ENCODE results near the gene ZCCHC3. TPM values are rescaled to one million over a fixed set of nuclear protein-coding genes. Genes with fewer than 3 reads are reported as not detected.

Gene ZCCHC3
- total RNA-seq, 2 experiments from 2014 or later, result 26.4 to 27.1 TPM

- ChIA-PET POLR2A (no interaction called here), CTCF (interaction anchor here (0.6 kb wide), 1 partner anchor 17 kb away, joined by 4 read pairs; no protein-coding TSS in a partner anchor)
- Mint-ChIP-seq H3K4me1 (peaks cover 11% of the 10 kb centered on the region), H3K9me3 (no peaks in the 10 kb centered on the region), H3K27ac (no peak overlapping the region), H3K36me3 (ENCODE audit: low read depth) (peaks cover under 1% of the 10 kb centered on the region), H3K4me3 (no peak overlapping the region), H3K27me3 (peaks cover 2% of the 10 kb centered on the region)
- DNase-seq, result no peak
Observed at GRCh38 chr20:271069-271468, 26.3 kb upstream of the ZCCHC3 start.

GRCh38 chr20:271528-271927, 25.8 kb upstream of the ZCCHC3 start:
- Mint-ChIP-seq H3K27me3 (no peaks in the 10 kb centered on the region), H3K4me3 (no peak overlapping the region), H3K4me1 (peaks cover 7% of the 10 kb centered on the region), H3K36me3 (ENCODE audit: low read depth) (peaks cover 3% of the 10 kb centered on the region), H3K9me3 (no peaks in the 10 kb centered on the region), H3K27ac (no peak overlapping the region)
- no peak for DNase-seq
- ChIA-PET CTCF (interaction anchor here (0.6 kb wide), 1 partner anchor 18 kb away, joined by 4 read pairs; no protein-coding TSS in a partner anchor), POLR2A (no interaction called here)

GRCh38 chr20:272718-273117, 24.7 kb upstream of the ZCCHC3 start:
- Mint-ChIP-seq H3K36me3 (ENCODE audit: low read depth) (peaks cover 3% of the 10 kb centered on the region), H3K27ac (no peak overlapping the region), H3K9me3 (no peaks in the 10 kb centered on the region), H3K4me1 (no peaks in the 10 kb centered on the region), H3K27me3 (no peaks in the 10 kb centered on the region), H3K4me3 (no peak overlapping the region)
- no peak for DNase-seq
- CTCF ChIA-PET, result no interaction called here
- POLR2A ChIA-PET, result no interaction called here

GRCh38 chr20:273884-274283, 23.5 kb upstream of the ZCCHC3 start:
- POLR2A ChIA-PET, result no interaction called here
- CTCF ChIA-PET, result no interaction called here

GRCh38 chr20:275791-276190, 21.6 kb upstream of the ZCCHC3 start:
- Mint-ChIP-seq H3K27ac (no peak overlapping the region), H3K4me3 (no peak overlapping the region), H3K36me3 (ENCODE audit: low read depth) (peaks cover 8% of the 10 kb centered on the region), H3K4me1 (no peaks in the 10 kb centered on the region), H3K27me3 (no peaks in the 10 kb centered on the region), H3K9me3 (no peaks in the 10 kb centered on the region)
- ChIA-PET POLR2A (no interaction called here), CTCF (interaction anchor here (1.1 kb wide), 1 partner anchor 10 kb away, joined by 3 read pairs; no protein-coding TSS in a partner anchor)
- no peak for DNase-seq

More at GRCh38 chr20:273884-274283, 23.5 kb upstream of the ZCCHC3 start:
- Mint-ChIP-seq H3K4me3 (no peak overlapping the region), H3K4me1 (no peaks in the 10 kb centered on the region), H3K27me3 (no peaks in the 10 kb centered on the region), H3K36me3 (ENCODE audit: low read depth) (peaks cover 8% of the 10 kb centered on the region), H3K27ac (no peak overlapping the region), H3K9me3 (no peaks in the 10 kb centered on the region)
- no peak for DNase-seq

- Mint-ChIP-seq H3K27me3 (no peaks in the 10 kb centered on the region), H3K27ac (no peak overlapping the region), H3K9me3 (no peaks in the 10 kb centered on the region), H3K36me3 (ENCODE audit: low read depth) (peaks cover 8% of the 10 kb centered on the region), H3K4me3 (no peak overlapping the region), H3K4me1 (no peaks in the 10 kb centered on the region)
- ChIA-PET CTCF (interaction anchor here (1.1 kb wide), 1 partner anchor 11 kb away, joined by 3 read pairs; no protein-coding TSS in a partner anchor), POLR2A (no interaction called here)
- no peak for DNase-seq
Observed at GRCh38 chr20:276620-277495, 20.5 kb upstream of the ZCCHC3 start.

- Mint-ChIP-seq H3K4me1 (no peaks in the 10 kb centered on the region), H3K27me3 (no peaks in the 10 kb centered on the region), H3K27ac (no peak overlapping the region), H3K9me3 (no peaks in the 10 kb centered on the region), H3K36me3 (ENCODE audit: low read depth) (peaks cover 8% of the 10 kb centered on the region), H3K4me3 (no peak overlapping the region)
- CTCF ChIA-PET, result no interaction called here
- DNase-seq, result no peak
- POLR2A ChIA-PET, result no interaction called here
Observed at GRCh38 chr20:277496-277781, 19.9 kb upstream of the ZCCHC3 start.

- CTCF ChIA-PET, result no interaction called here
- no peaks in the 10 kb centered on the region for H3K9me3 Mint-ChIP-seq
- no peak overlapping the region for H3K4me3 Mint-ChIP-seq
- DNase-seq, result no peak
- H3K36me3 Mint-ChIP-seq (ENCODE audit: low read depth), result peaks cover 8% of the 10 kb centered on the region
- POLR2A ChIA-PET, result no interaction called here
- H3K4me1 Mint-ChIP-seq, result no peaks in the 10 kb centered on the region
- H3K27me3 Mint-ChIP-seq, result no peaks in the 10 kb centered on the region
- H3K27ac Mint-ChIP-seq, result no peak overlapping the region
Observed at GRCh38 chr20:278181-278580, 19.2 kb upstream of the ZCCHC3 start.

GRCh38 chr20:278607-279571, 18.5 kb upstream of the ZCCHC3 start:
- CTCF ChIA-PET, result interaction anchor here (0.5 kb wide), 1 partner anchor 19 kb away, joined by 3 read pairs; the partner anchor contains the start of gene ZCCHC3
- Mint-ChIP-seq H3K27ac (no peak overlapping the region), H3K36me3 (ENCODE audit: low read depth) (peaks cover 8% of the 10 kb centered on the region), H3K4me1 (no peaks in the 10 kb centered on the region), H3K27me3 (no peaks in the 10 kb centered on the region), H3K9me3 (no peaks in the 10 kb centered on the region), H3K4me3 (no peak overlapping the region)
- DNase-seq, result no peak
- POLR2A ChIA-PET, result no interaction called here

- no peaks in the 10 kb centered on the region for H3K9me3 Mint-ChIP-seq
- peaks cover 2% of the 10 kb centered on the region for H3K36me3 Mint-ChIP-seq (ENCODE audit: low read depth)
- H3K4me1 Mint-ChIP-seq, result peaks cover 18% of the 10 kb centered on the region
- DNase-seq, result no peak
- CTCF ChIA-PET, result no interaction called here
- H3K4me3 Mint-ChIP-seq, result no peak overlapping the region
- peak overlapping the region; percentile 46 for H3K27ac Mint-ChIP-seq
- H3K27me3 Mint-ChIP-seq, result no peaks in the 10 kb centered on the region
- POLR2A ChIA-PET, result interaction anchor here (0.6 kb wide), 1 partner anchor 41 kb away, joined by 3 read pairs; the partner anchor contains the start of gene SOX12
Observed at GRCh38 chr20:284172-284571, 13.2 kb upstream of the ZCCHC3 start.

- H3K27ac Mint-ChIP-seq, result no peak overlapping the region
- ChIA-PET POLR2A (no interaction called here), CTCF (no interaction called here)
- peaks cover 25% of the 10 kb centered on the region for H3K4me1 Mint-ChIP-seq
- no peaks in the 10 kb centered on the region for H3K27me3 Mint-ChIP-seq
- H3K9me3 Mint-ChIP-seq, result no peaks in the 10 kb centered on the region
- peaks cover 3% of the 10 kb centered on the region for H3K36me3 Mint-ChIP-seq (ENCODE audit: low read depth)
- DNase-seq, result no peak
- no peak overlapping the region for H3K4me3 Mint-ChIP-seq
Observed at GRCh38 chr20:286508-286907, 10.9 kb upstream of the ZCCHC3 start.

- CTCF ChIA-PET, result no interaction called here
- Mint-ChIP-seq H3K4me1 (peaks cover 26% of the 10 kb centered on the region), H3K27ac (no peak overlapping the region), H3K27me3 (no peaks in the 10 kb centered on the region), H3K9me3 (no peaks in the 10 kb centered on the region), H3K36me3 (ENCODE audit: low read depth) (peaks cover 3% of the 10 kb centered on the region), H3K4me3 (no peak overlapping the region)
- no peak for DNase-seq
- POLR2A ChIA-PET, result no interaction called here
Observed at GRCh38 chr20:288956-289692, 8.2 kb upstream of the ZCCHC3 start.

- CTCF ChIA-PET, result no interaction called here
- peaks cover 3% of the 10 kb centered on the region for H3K36me3 Mint-ChIP-seq (ENCODE audit: low read depth)
- DNase-seq, result no peak
- POLR2A ChIA-PET, result no interaction called here
- H3K4me1 Mint-ChIP-seq, result peaks cover 27% of the 10 kb centered on the region
- no peaks in the 10 kb centered on the region for H3K27me3 Mint-ChIP-seq
- no peak overlapping the region for H3K4me3 Mint-ChIP-seq
- H3K9me3 Mint-ChIP-seq, result no peaks in the 10 kb centered on the region
- H3K27ac Mint-ChIP-seq, result no peak overlapping the region
Observed at GRCh38 chr20:289693-290083, 7.7 kb upstream of the ZCCHC3 start.

Measured in activated CD4-positive, alpha-beta T cell treated with anti-CD3 and anti-CD28 coated beads, Interleukin-2, amount 10 ng/mL, durations not matched to agents 7 days and 5 days (primary cell).